ENCODE data around the gene MSI2.

The MSI2 gene

GRCh38 chr17:57502811-57503241, 246.5 kb downstream of the MSI2 start:
- no peak for DNase-seq (ENCODE audit: low read depth, low spot score)

DNA sequence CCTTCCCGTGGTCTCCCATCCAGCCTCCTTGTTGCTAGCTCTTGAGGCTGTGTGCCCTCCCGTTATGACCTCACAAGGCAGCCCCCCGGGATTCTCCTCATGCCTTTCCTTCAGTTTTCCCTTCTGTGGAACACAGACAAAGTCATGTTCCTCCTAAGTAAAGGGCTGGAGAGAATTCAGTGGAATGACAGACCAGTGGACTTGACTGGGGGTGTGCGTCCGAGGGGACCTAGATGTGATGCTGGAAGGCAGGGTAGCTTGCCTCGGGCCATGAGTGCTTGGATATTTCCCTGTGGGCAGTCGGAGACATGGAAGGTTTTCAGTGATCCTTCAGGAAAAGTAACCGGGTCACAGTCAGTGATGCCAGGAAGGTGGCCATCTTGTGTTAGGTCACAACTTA, 247.9 kb downstream of the MSI2 start:
- no peak for DNase-seq (ENCODE audit: low read depth, low spot score)

- DNase-seq (ENCODE audit: low read depth, low spot score): no peak
Observed at GRCh38 chr17:57505841-57506773, 249.8 kb downstream of the MSI2 start.

GRCh38 chr17:57506774-57507127, 250.4 kb downstream of the MSI2 start:
- no peak for DNase-seq (ENCODE audit: low read depth, low spot score)

DNA sequence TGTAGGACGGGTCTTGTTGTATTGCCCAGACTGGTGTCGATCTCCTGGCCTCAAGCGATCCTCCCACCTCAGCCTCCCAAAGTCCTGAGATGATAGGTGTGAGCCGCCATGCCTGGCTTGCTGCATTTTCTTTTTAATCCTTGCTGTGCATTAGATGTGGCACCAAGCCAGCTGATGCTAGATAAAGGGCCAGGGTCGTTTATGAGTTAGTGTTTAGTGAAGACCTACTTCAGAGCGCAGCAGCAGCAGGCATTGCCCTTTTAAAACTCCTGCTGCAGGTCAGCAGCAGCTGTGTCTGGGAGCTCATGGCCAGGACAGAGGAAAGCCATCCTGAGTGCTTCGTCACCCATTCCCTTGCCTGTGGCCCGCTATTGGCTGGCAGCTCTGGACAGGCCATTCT, 251.5 kb downstream of the MSI2 start:
- DNase-seq (ENCODE audit: low read depth, low spot score): no peak

DNA sequence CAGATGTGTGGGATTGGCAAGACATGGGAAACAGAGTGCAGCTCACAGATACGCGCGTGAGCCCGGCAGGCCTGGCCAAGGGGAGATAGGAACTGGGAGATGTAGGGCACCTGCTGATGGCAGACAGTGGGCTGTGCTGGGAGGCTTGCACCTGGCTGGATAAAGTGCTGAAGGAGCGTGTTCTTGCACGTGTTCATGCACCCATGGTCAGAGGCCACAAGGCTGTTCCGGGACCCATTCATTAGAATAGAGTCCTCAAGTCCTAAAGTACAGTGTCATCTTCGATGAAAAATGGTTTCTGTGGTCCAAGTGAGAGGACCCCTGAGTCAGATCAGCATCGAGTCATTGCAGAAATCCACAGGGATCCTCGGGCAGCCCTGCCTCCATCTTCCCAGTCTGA, 252.3 kb downstream of the MSI2 start:
- DNase-seq (ENCODE audit: low read depth, low spot score): no peak

DNA sequence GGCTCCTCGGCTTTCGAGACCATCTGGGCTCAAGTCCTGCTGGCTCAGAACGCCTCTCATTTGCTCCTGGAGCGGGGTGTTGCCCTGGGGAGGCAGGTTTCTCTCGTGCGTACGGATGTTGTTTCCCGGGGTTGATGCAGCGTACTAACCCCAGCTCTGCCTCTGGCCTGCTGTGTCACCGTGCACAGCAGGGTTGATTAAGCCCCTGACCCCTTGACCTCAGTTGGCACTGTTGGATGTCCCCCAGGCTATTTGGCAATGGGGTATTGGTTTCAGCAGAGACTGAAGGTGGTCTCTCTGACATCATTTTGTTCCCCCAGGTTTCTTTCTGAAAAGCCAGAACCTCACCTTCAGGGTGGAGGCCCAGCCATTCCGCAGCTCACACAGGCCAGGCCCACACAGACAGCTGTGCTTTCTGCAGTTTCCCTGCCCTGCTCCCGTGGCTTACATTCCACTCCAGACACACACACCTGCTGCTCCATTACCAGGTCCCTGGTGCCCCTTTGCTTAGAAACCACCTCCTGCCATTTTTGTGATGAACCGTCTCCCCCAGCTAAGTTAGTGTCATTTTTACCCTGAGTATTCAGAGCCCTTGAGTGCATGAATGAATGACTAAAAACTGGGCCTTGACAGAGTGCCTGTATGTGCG, 255.3 kb downstream of the MSI2 start:
- DNase-seq (ENCODE audit: low read depth, low spot score): no peak

GRCh38 chr17:57512258-57512657, 255.9 kb downstream of the MSI2 start:
- no peak for DNase-seq (ENCODE audit: low read depth, low spot score)

DNA sequence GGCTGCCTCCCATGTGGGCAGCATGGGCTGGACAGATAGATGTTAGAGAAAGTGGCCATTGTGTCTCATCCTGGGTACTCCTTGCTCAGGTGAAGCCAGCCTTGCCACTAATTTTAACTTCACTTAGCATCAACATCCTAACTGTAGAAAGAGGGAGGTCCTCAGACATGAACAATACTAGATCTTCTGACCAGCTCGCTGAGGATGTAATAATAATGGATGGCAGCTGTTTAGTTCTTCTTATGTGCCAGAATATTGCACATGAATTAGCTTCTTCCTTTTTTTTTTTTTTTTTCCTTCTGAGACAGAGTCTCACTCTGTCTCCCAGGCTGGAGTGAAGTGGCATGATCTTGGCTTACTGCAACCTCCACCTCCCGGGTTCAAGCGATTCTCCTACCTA, 256.4 kb downstream of the MSI2 start:
- no peak for DNase-seq (ENCODE audit: low read depth, low spot score)

DNA sequence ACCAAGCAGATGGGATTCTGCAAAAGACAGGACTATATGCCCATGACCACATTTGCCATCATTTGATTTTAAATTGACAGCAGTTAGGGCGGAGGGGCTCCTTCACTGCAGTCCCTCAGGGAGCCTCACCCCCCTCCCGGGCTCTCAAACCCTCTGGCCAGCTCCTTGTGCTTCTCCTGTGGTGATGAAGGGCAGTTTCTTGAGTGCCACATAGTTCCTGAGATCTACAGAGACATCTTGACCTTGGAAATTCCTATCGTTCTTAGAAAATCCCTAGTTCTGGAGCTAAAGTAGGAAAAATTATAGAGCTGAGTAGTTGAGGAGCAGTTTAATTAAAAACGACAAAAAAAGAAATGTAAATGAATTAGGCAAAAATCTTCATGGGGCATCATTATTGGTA, 257.2 kb downstream of the MSI2 start:
- DNase-seq (ENCODE audit: low read depth, low spot score): no peak

- no peak for DNase-seq (ENCODE audit: low read depth, low spot score)
Observed at GRCh38 chr17:57514614-57515013, 258.3 kb downstream of the MSI2 start.

DNA sequence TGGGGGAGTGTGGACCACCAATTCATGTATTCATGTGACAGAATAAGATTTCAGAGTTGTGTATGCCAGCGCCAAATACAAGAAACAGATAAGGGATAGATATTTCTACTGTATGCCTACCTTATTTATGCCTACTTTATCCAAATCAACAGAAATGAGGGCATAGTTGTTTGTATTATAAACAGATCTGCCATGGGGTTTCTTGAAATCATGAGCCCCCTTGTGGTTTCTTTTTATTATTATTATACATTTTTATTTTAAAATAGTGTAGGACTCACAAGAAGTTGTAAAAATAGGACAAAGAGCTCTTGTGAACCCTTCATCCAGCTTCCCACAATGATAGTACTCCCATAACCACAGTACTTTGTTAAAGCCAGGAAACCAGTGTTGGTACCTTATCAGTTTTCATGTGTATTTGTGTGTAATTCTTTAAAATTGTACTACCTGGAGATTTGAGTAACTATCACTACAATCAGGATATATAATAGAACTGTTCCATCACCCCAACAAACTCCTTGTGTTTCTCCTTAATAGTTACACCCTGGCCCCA, 259.4 kb downstream of the MSI2 start:
- DNase-seq (ENCODE audit: low read depth, low spot score): no peak

DNA sequence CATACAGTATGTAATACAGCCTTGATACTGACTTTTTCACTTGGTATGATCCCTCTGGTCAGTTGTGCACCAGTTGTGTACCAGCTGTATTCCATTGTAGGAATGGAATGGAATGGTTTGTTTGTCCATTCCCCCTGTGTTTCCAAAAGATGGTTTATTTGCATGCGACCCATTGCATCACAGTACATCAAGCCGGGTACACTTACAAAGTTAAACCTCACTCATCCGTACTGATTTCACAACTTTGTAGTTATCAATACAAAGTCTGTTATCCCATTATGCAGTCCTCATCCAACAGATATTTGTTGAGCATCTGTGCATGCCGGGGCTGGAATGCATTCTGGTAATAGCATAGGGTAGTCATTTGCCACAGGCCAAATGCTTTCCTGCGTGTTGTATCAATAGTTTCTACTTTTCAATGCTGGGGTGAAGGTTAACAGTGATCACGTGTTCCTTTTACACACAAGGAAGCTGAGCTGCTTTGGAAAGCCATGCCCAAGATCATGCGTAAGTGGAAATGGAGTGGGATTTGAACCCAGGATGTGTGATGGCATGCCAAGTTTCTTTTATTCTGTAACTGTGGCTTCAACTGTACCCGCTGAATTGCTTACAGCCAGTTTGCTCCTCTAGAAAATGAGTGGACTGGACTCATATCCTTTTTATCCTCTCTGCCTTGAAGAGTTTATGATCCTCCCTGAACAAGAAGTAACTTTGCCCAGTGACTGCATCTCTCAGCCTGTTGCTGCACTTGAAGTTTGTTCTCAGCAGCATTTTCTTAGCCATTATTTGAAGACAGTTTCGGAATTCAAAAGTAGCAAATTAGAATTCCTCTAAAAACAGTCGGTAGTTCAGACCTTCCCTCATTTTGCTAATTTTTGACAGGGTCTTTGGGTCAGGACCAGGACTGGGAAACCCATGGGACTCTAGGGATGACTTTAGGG, 260.2 kb downstream of the MSI2 start:
- no peak for DNase-seq (ENCODE audit: low read depth, low spot score)

DNA sequence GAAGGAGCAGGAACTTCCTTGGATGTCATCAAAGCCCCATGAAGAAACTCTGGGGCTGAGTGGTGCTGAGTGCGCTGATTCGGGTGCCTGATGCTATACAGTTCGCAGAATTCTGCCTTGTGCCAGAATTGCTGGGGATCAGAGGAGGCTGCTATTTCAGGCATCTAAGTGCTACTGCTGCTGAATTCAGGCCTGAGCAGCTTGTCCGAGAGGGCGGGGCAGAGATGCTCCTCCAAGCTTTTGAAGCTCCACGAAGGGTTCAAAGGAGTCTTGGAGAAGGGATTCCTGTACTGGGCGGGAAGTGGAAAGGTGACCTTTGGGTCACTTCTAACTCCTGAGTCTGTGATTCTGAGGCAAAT, 260.9 kb downstream of the MSI2 start:
- DNase-seq (ENCODE audit: low read depth, low spot score): no peak

- no peak for DNase-seq (ENCODE audit: low read depth, low spot score)
Observed at GRCh38 chr17:57517632-57518456, 261.5 kb downstream of the MSI2 start.

GRCh38 chr17:57518587-57519581, 262.6 kb downstream of the MSI2 start:
- DNase-seq (ENCODE audit: low read depth, low spot score): no peak

DNA sequence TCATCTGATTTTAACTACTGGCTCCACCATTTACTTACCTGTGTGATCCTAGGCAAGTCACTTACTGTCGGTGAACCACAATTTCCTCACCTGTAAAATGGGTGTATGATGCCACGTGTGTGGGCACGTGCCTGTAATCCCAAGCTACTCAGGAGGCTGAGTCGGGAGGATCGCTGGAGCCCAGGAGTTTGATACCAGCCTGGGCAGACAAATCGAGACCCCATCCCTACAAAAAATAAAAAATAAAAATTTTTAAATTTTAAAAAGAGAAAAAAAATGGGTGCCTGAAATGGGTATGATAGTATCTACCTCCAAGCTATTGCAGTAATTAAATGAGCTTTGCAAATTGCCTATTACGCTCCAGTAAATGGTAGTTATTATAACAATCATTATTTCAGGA, 263.5 kb downstream of the MSI2 start:
- DNase-seq (ENCODE audit: low read depth, low spot score): no peak

DNA sequence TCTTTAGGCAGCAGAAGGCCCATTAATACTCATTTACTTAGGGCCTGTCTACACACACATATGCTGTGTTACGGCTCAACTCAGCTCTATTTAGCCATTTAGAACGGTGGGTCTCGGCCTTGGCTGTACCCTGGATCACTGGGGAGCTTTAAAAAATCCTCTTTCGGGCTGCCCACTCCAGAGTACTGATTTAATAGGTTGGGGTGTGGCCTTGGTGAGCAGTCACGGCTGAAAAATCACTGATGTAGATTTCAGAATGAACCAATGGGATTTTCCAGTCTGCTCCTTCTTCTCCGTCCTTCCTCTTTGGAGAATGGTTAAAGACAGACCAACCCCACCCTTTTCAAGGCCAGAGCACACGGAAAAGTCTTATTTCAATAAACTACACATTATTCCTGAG, 265.3 kb downstream of the MSI2 start:
- no peak for DNase-seq (ENCODE audit: low read depth, low spot score)
